DND-41 (cell line): ENCODE measurements around the gene BAIAP2L1.

Source experiments
- ATAC-seq: fragments of 200-7000 bp; cut with Tn5 transposase; 3 replicates; pipeline ENCODE4 v1.9.1; 2021; ENCODE audit warnings: low read depth; ENCODE audit not compliant: insufficient read depth
- DNase-seq: peaks from one replicate; pipeline ENCODE4 v3.0.0-alpha.2; 2020
- H2AFZ ChIP-seq: 2 replicates; pipeline ENCODE4 v1.6.0; 2012; ENCODE audit warnings: low read depth, low read length
- H3K27ac ChIP-seq: 2 replicates; pipeline ENCODE4 v1.5.1; 2012; ENCODE audit warnings: low read length, inconsistent platforms
- H3K27me3 ChIP-seq: fragments of 200-600 bp; sonication (generic); 2 replicates; pipeline ENCODE4 v1.6.0; 2012; ENCODE audit warnings: low read length, mild to moderate bottlenecking, inconsistent platforms; ENCODE audit not compliant: insufficient read depth, poor library complexity
- H3K36me3 ChIP-seq: 2 replicates; pipeline ENCODE4 v1.5.1; 2012; ENCODE audit warnings: low read length, inconsistent platforms; ENCODE audit not compliant: insufficient read depth
- H3K4me1 ChIP-seq: 2 replicates; pipeline ENCODE4 v1.5.1; 2012; ENCODE audit warnings: mild to moderate bottlenecking, low read length; ENCODE audit not compliant: insufficient read depth
- H3K4me2 ChIP-seq: 2 replicates; pipeline ENCODE4 v1.6.0; 2012; ENCODE audit warnings: mild to moderate bottlenecking, moderate library complexity, low read length, inconsistent platforms; ENCODE audit not compliant: insufficient read depth
- H3K4me3 ChIP-seq, 2 experiments: fragments of 200-600 bp in 1 of 2; shearing (Covaris generic) in 1 of 2; 2 replicates each; pipeline ENCODE4 v1.5.1; 2012 to 2016; ENCODE audit warnings: inconsistent platforms in 2 of 2, low read length in 2 of 2, mild to moderate bottlenecking in 2 of 2, low read depth in 1 of 2, moderate library complexity in 1 of 2
- H3K79me2 ChIP-seq: 2 replicates; pipeline ENCODE4 v1.6.0; 2012; ENCODE audit warnings: low read length, inconsistent platforms; ENCODE audit not compliant: insufficient read depth
- H3K9ac ChIP-seq: 2 replicates; pipeline ENCODE4 v1.6.0; 2012; ENCODE audit warnings: low read depth, mild to moderate bottlenecking, inconsistent platforms, low read length, moderate library complexity
- H3K9me3 ChIP-seq: 2 replicates; pipeline ENCODE4 v1.5.1; 2012; ENCODE audit warnings: low read length, moderate library complexity, mild to moderate bottlenecking, inconsistent platforms; ENCODE audit not compliant: insufficient read depth, severe bottlenecking
- H4K20me1 ChIP-seq: 2 replicates; pipeline ENCODE4 v1.6.0; 2012; ENCODE audit warnings: low read length; ENCODE audit not compliant: insufficient read depth
- EZH2 ChIP-seq: IDR thresholded peaks from 3 replicates; pipeline ENCODE4 v1.6.1; 2012; ENCODE audit warnings: borderline replicate concordance, low read depth, mild to moderate bottlenecking, moderate library complexity, low read length, inconsistent platforms; ENCODE audit not compliant: severe bottlenecking
- TF ChIP-seq, protein P1 (sequence below): IDR thresholded peaks from 2 replicates; pipeline ENCODE4 v1.5.1; 2012; ENCODE audit warnings: borderline replicate concordance, low read length, moderate library complexity, mild to moderate bottlenecking; ENCODE audit not compliant: poor library complexity, severe bottlenecking; ENCODE audit errors: extremely low read depth

BAIAP2L1 gene

DNA sequence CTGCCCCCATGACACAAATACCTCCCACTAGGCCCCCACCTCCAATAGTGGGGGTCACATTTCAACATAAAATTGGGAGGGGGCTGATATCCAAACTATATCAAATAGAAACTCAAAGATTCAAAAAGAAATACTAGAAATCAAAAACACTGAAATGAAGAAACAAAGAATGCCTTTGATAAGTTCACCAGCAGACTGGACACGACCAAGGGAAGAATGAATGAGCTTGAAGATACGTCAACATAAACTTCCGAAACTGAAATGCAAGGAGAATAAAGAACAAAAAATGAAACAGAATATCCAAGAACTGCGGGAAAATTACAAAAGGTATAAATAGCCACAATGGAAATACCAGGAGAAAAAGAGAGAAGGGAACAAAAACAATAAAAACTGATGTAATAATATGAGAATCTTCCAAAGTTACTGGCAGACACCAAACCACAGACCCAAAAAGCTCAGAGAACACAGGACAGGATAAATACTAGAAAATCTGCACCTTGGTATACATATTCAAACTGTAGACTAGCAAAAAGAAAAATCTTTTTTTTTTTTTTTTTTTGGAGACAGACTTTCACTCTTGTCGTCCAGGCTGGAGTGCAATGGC is 69.9 kb downstream of the BAIAP2L1 start:
- ATAC-seq (no peak), DNase-seq (no peak)
- TF ChIP-seq, protein P1, sequence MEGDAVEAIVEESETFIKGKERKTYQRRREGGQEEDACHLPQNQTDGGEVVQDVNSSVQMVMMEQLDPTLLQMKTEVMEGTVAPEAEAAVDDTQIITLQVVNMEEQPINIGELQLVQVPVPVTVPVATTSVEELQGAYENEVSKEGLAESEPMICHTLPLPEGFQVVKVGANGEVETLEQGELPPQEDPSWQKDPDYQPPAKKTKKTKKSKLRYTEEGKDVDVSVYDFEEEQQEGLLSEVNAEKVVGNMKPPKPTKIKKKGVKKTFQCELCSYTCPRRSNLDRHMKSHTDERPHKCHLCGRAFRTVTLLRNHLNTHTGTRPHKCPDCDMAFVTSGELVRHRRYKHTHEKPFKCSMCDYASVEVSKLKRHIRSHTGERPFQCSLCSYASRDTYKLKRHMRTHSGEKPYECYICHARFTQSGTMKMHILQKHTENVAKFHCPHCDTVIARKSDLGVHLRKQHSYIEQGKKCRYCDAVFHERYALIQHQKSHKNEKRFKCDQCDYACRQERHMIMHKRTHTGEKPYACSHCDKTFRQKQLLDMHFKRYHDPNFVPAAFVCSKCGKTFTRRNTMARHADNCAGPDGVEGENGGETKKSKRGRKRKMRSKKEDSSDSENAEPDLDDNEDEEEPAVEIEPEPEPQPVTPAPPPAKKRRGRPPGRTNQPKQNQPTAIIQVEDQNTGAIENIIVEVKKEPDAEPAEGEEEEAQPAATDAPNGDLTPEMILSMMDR: no peak
- TF ChIP-seq EZH2: no peak
- Histone ChIP-seq H3K36me3 (no peaks in the 10 kb centered on the region), H3K9me3 (no peaks in the 10 kb centered on the region), H3K27me3 (peaks cover 5% of the 10 kb centered on the region), H4K20me1 (no peaks in the 10 kb centered on the region), H3K27ac (no peak overlapping the region), H3K79me2 (no peaks in the 10 kb centered on the region), H3K9ac (no peak overlapping the region), H3K4me1 (no peaks in the 10 kb centered on the region), H2AFZ (no peak overlapping the region), H3K4me3 (no peak overlapping the region), H3K4me2 (no peak overlapping the region)

- TF ChIP-seq, protein P1: no peak
- no peak for TF ChIP-seq EZH2
- H2AFZ ChIP-seq: no peak overlapping the region
- no peaks in the 10 kb centered on the region for H3K9me3 ChIP-seq
- no peaks in the 10 kb centered on the region for H3K79me2 ChIP-seq
- H3K27me3 ChIP-seq: peaks cover 5% of the 10 kb centered on the region
- no peak overlapping the region for H3K27ac ChIP-seq
- H3K36me3 ChIP-seq: no peaks in the 10 kb centered on the region
- H3K9ac ChIP-seq: no peak overlapping the region
- no peak for DNase-seq
- no peaks in the 10 kb centered on the region for H4K20me1 ChIP-seq
- H3K4me1 ChIP-seq: no peaks in the 10 kb centered on the region
- no peak for ATAC-seq
- no peak overlapping the region for H3K4me3 ChIP-seq
- no peak overlapping the region for H3K4me2 ChIP-seq
These were observed 71.0 kb downstream of the BAIAP2L1 start for GRCh38 chr7:98329791-98330373.

- H3K36me3 ChIP-seq: no peaks in the 10 kb centered on the region
- H3K4me2 ChIP-seq: no peak overlapping the region
- H3K27ac ChIP-seq: no peak overlapping the region
These were observed 71.6 kb downstream of the BAIAP2L1 start for GRCh38 chr7:98329100-98329790.

More at GRCh38 chr7:98329100-98329790, 71.6 kb downstream of the BAIAP2L1 start:
- H3K27me3 ChIP-seq: peaks cover 5% of the 10 kb centered on the region
- no peak overlapping the region for H2AFZ ChIP-seq
- ATAC-seq (no peak), DNase-seq (no peak)
- H3K9ac ChIP-seq: no peak overlapping the region
- TF ChIP-seq, protein P1: no peak
- no peak for TF ChIP-seq EZH2
- H3K4me3 ChIP-seq: no peak overlapping the region
- H4K20me1 ChIP-seq: no peaks in the 10 kb centered on the region
- H3K79me2 ChIP-seq: no peaks in the 10 kb centered on the region
- no peaks in the 10 kb centered on the region for H3K4me1 ChIP-seq
- H3K9me3 ChIP-seq: no peaks in the 10 kb centered on the region
